HCT116 (cell line): Measurements from ENCODE around the gene USP2.

Experiments
- CBX3 ChIP-seq: IDR thresholded peaks from 2 replicates; pipeline ENCODE4 v1.6.1; 2012; ENCODE audit warnings: low read depth
- CTCF ChIP-seq, 3 experiments: fragments of 200-600 bp in 1 of 3; sonication (generic) in 1 of 3; IDR thresholded peaks in 2 of 3; conservative IDR thresholded peaks in 1 of 3; 2 replicates each; pipeline ENCODE4 v1.5.1; 2012 to 2017; ENCODE audit warnings: low read depth in 2 of 3, low read length in 2 of 3, antibody characterized with exemption in 1 of 3, borderline replicate concordance in 1 of 3, control low read depth in 1 of 3, mild to moderate bottlenecking in 1 of 3, mixed read lengths in 1 of 3, mixed run types in 1 of 3, moderate library complexity in 1 of 3; ENCODE audit not compliant: insufficient read depth in 1 of 3
- JUND ChIP-seq: IDR thresholded peaks from 2 replicates; pipeline ENCODE4 v1.6.1; 2012
- POLR2A ChIP-seq: IDR thresholded peaks from 2 replicates; pipeline ENCODE4 v1.7.0; 2011; ENCODE audit warnings: borderline replicate concordance; ENCODE audit not compliant: insufficient read depth, insufficient read length; ENCODE audit errors: extremely low read depth
- SIN3A ChIP-seq: IDR thresholded peaks from 2 replicates; pipeline ENCODE4 v1.6.1; 2012; ENCODE audit warnings: low read depth

GRCh38 chr11:119345685-119346084 lies 35.8 kb downstream of the USP2 start:
- TF ChIP-seq CTCF (IDR thresholded peaks at IDR 0.05 in 2 of 3, conservative IDR thresholded peaks at IDR 0.05 in 1 of 3; ENCODE audit: borderline replicate concordance in 1 of 3, insufficient read depth in 1 of 3, low read depth in 2 of 3, low read length in 2 of 3) (no peak), JUND (no peak), POLR2A (no peak), CBX3 (no peak), SIN3A (no peak)
